CD4-positive, alpha-beta T cell (primary cell): Measurements from ENCODE around the gene CPZ. TPM values are rescaled to one million over a fixed set of nuclear protein-coding genes. Genes with fewer than 3 reads are reported as not detected.

Experiments used
- ATAC-seq: fragments of 200-7000 bp; cut with Tn5 transposase; one replicate; pipeline ENCODE4 v1.10.0; 2022; ENCODE audit warnings: mild to moderate bottlenecking; ENCODE audit not compliant: poor library complexity
- CTCF ChIA-PET: fragments of 350-600 bp; sonication (Branson Sonifier 250); formaldehyde crosslinking; loops from one replicate; lab custom pipeline; 2021; ENCODE audit warnings: antibody characterized with exemption, inconsistent platforms; lab: Charles Lee
- POLR2A ChIA-PET: fragments of 350-600 bp; sonication (Branson Sonifier 250); formaldehyde crosslinking; loops from one replicate; lab custom pipeline; 2021; ENCODE audit warnings: antibody characterized with exemption, inconsistent platforms; lab: Charles Lee
- DNase-seq, 14 experiments: peaks; one replicate each; pipeline ENCODE4 v3.0.0-alpha.2; 2013 to 2020; ENCODE audit warnings: mixed read lengths in 2 of 14
- H3K27ac ChIP-seq, 2 donors: one replicate each; pipeline versions ENCODE4 v1.5.1 to v1.7.0; 2013; ENCODE audit warnings: low read length in 2 of 2, low read depth in 1 of 2, mild to moderate bottlenecking in 1 of 2
- H3K27me3 ChIP-seq, 2 experiments: 1 replicate in 1 of 2; 2 replicates in 1 of 2; pipeline versions ENCODE4 v1.6.1 to v1.7.0; 2013; ENCODE audit warnings: low read length in 2 of 2, control low read depth in 1 of 2, mild to moderate bottlenecking in 1 of 2, moderate library complexity in 1 of 2; ENCODE audit not compliant: insufficient read depth in 2 of 2, control insufficient read depth in 1 of 2
- H3K36me3 ChIP-seq: one replicate; pipeline ENCODE4 v1.6.1; 2013; ENCODE audit warnings: low read length, control low read depth; ENCODE audit not compliant: insufficient read depth
- H3K4me1 ChIP-seq: one replicate; pipeline ENCODE4 v1.6.1; 2013; ENCODE audit warnings: low read length, control low read depth; ENCODE audit not compliant: insufficient read depth
- H3K4me3 ChIP-seq: one replicate; pipeline ENCODE4 v1.5.1; 2013; ENCODE audit warnings: mild to moderate bottlenecking, low read length, moderate library complexity
- H3K9me3 ChIP-seq, 2 experiments: 1 replicate in 1 of 2; 2 replicates in 1 of 2; pipeline versions ENCODE4 v1.6.1 to v1.7.0; 2013; ENCODE audit warnings: low read length in 2 of 2, mild to moderate bottlenecking in 2 of 2, control low read depth in 1 of 2, moderate library complexity in 1 of 2; ENCODE audit not compliant: control insufficient read depth in 1 of 2, insufficient read depth in 1 of 2
- H3K27ac Mint-ChIP-seq: one replicate; pipeline ENCODE4 v1.8.0; 2020; ENCODE audit warnings: mixed read lengths
- H3K27me3 Mint-ChIP-seq: one replicate; pipeline ENCODE4 v1.8.0; 2021; ENCODE audit warnings: mixed read lengths
- H3K36me3 Mint-ChIP-seq: one replicate; pipeline ENCODE4 v1.8.0; 2021; ENCODE audit warnings: low read depth, mixed read lengths
- H3K4me1 Mint-ChIP-seq: one replicate; pipeline ENCODE4 v1.8.0; 2021; ENCODE audit warnings: low read depth, mixed read lengths
- H3K4me3 Mint-ChIP-seq: one replicate; pipeline ENCODE4 v1.8.0; 2020; ENCODE audit warnings: mild to moderate bottlenecking, mixed read lengths
- H3K9me3 Mint-ChIP-seq: one replicate; pipeline ENCODE4 v1.8.0; 2020; ENCODE audit warnings: mixed read lengths
- intact Hi-C, 2 experiments: fragments of 100-400 bp; cut with DNase I in 1 of 2; cut with micrococcal nuclease in 1 of 2; formaldehyde crosslinking; loops; one replicate each; pipeline versions ENCODE4 v1.15.1 to v1.9.0; 2023 to 2025; cut with DNase I, micrococcal nuclease
- total RNA-seq, 174 experiments: library from RNA in 2 of 174; stranded (reverse) in 2 of 174; gene quantifications; one replicate each; pipeline ENCODE4 v1.2.3 and lab custom pipeline; 2021 to 2026
- TF ChIP-seq, protein P1 (sequence below): fragments of 200-600 bp; IDR thresholded peaks from one replicate; pipeline ENCODE4 v1.8.0; 2022; ENCODE audit warnings: antibody characterized with exemption, mild to moderate bottlenecking

CPZ gene
- total RNA-seq, 2 experiments from 2014 or later = not detected

GRCh38 chr4:8582941-8583654 is 9.5 kb upstream of the CPZ start:
- DNase-seq = peak in 1 of 14 experiments; percentile 11
- peaks cover 40% of the 10 kb centered on the region for H3K27me3 Mint-ChIP-seq

GRCh38 chr4:8583655-8584025 is 8.9 kb upstream of the CPZ start:
- peak in 1 of 14 experiments; percentile 2 for DNase-seq
- POLR2A ChIA-PET = no interaction called here
- Mint-ChIP-seq H3K4me3 (no peak overlapping the region), H3K9me3 (no peaks in the 10 kb centered on the region), H3K27ac (no peak overlapping the region), H3K36me3 (no peaks in the 10 kb centered on the region), H3K27me3 (peaks cover 38% of the 10 kb centered on the region), H3K4me1 (no peaks in the 10 kb centered on the region)
- ATAC-seq = no peak
- Histone ChIP-seq H3K9me3 (peaks cover 0 to 34% of the 10 kb centered on the region in 2 experiments), H3K4me1 (no peaks in the 10 kb centered on the region), H3K27me3 (peaks cover 10 to 14% of the 10 kb centered on the region in 2 experiments), H3K4me3 (no peak overlapping the region), H3K36me3 (no peaks in the 10 kb centered on the region), H3K27ac (no peak overlapping the region)
- TF ChIP-seq, protein P1, sequence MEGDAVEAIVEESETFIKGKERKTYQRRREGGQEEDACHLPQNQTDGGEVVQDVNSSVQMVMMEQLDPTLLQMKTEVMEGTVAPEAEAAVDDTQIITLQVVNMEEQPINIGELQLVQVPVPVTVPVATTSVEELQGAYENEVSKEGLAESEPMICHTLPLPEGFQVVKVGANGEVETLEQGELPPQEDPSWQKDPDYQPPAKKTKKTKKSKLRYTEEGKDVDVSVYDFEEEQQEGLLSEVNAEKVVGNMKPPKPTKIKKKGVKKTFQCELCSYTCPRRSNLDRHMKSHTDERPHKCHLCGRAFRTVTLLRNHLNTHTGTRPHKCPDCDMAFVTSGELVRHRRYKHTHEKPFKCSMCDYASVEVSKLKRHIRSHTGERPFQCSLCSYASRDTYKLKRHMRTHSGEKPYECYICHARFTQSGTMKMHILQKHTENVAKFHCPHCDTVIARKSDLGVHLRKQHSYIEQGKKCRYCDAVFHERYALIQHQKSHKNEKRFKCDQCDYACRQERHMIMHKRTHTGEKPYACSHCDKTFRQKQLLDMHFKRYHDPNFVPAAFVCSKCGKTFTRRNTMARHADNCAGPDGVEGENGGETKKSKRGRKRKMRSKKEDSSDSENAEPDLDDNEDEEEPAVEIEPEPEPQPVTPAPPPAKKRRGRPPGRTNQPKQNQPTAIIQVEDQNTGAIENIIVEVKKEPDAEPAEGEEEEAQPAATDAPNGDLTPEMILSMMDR = no peak
- CTCF ChIA-PET = no interaction called here
- intact Hi-C loops = no loop called here

More at GRCh38 chr4:8582941-8583654, 9.5 kb upstream of the CPZ start:
- no peak overlapping the region for H3K4me3 ChIP-seq
- ChIA-PET CTCF (no interaction called here), POLR2A (no interaction called here)
- no peak for ATAC-seq
- peaks cover 0 to 34% of the 10 kb centered on the region in 2 experiments for H3K9me3 ChIP-seq
- no peak overlapping the region for H3K27ac ChIP-seq
- no peak overlapping the region for H3K27ac Mint-ChIP-seq
- H3K4me1 Mint-ChIP-seq = no peaks in the 10 kb centered on the region
- peaks cover 13 to 16% of the 10 kb centered on the region in 2 experiments for H3K27me3 ChIP-seq
- no peaks in the 10 kb centered on the region for H3K36me3 ChIP-seq
- intact Hi-C loops = no loop called here
- H3K9me3 Mint-ChIP-seq = no peaks in the 10 kb centered on the region
- no peak overlapping the region for H3K4me3 Mint-ChIP-seq
- no peaks in the 10 kb centered on the region for H3K4me1 ChIP-seq
- H3K36me3 Mint-ChIP-seq = no peaks in the 10 kb centered on the region
- TF ChIP-seq, protein P1 = no peak

GRCh38 chr4:8585186-8585585 is 7.4 kb upstream of the CPZ start:
- DNase-seq (peak in 1 of 14 experiments; percentile 7), ATAC-seq (no peak)
- Histone ChIP-seq H3K36me3 (no peaks in the 10 kb centered on the region), H3K9me3 (peaks cover 0 to 27% of the 10 kb centered on the region in 2 experiments), H3K27ac (no peak overlapping the region), H3K4me1 (no peaks in the 10 kb centered on the region), H3K27me3 (peaks cover 6 to 9% of the 10 kb centered on the region in 2 experiments), H3K4me3 (no peak overlapping the region)
- CTCF ChIA-PET = no interaction called here
- TF ChIP-seq, protein P1 = no peak
- H3K27me3 Mint-ChIP-seq = peaks cover 37% of the 10 kb centered on the region
- H3K27ac Mint-ChIP-seq = no peak overlapping the region
- H3K4me1 Mint-ChIP-seq = no peaks in the 10 kb centered on the region
- intact Hi-C loops = no loop called here
- no peaks in the 10 kb centered on the region for H3K36me3 Mint-ChIP-seq
- POLR2A ChIA-PET = no interaction called here
- no peaks in the 10 kb centered on the region for H3K9me3 Mint-ChIP-seq
- no peak overlapping the region for H3K4me3 Mint-ChIP-seq
